IMR-90 (cell line): ENCODE results near the gene DENND1B. TPM values are rescaled to one million over a fixed set of nuclear protein-coding genes. Genes with fewer than 3 reads are reported as not detected.

Experiments used
- ATAC-seq: fragments of 200-7000 bp; cut with Tn5 transposase; 2 replicates; pipeline ENCODE4 v1.9.1; 2020; ENCODE audit warnings: low read depth, mild to moderate bottlenecking, moderate library complexity
- BruUV-seq: library from RNA; stranded (reverse); fragments of 400-500 nt; replicated peaks from 2 replicates; lab custom pipeline; 2021; lab: Mats Ljungman, UMichigan
- CTCF ChIA-PET: fragments of 300-600 bp; formaldehyde crosslinking; extraction: SDS; loops from one replicate; lab custom pipeline; 2021; ENCODE audit warnings: antibody characterized with exemption; lab: Yijun Ruan, JAX
- POLR2A ChIA-PET: fragments of 300-600 bp; sonication (Branson Sonifier 250); formaldehyde crosslinking; loops from one replicate; lab custom pipeline; 2022; ENCODE audit warnings: antibody characterized with exemption; ENCODE audit not compliant: unreplicated experiment; lab: Charles Lee
- DNase-seq: peaks from one replicate; pipeline ENCODE4 v3.0.0; 2013
- H2AFZ ChIP-seq: replicated peaks from 2 replicates; pipeline ENCODE3; 2013; ENCODE audit warnings: low read length, mild to moderate bottlenecking; ENCODE audit not compliant: poor library complexity
- H2AK5ac ChIP-seq: 2 replicates; pipeline ENCODE4 v1.6.1; 2013; ENCODE audit warnings: low read depth, low read length, inconsistent platforms
- H2AK9ac ChIP-seq: replicated peaks from 2 replicates; pipeline ENCODE3; 2013; ENCODE audit warnings: mild to moderate bottlenecking, low read depth, low read length, moderate library complexity; ENCODE audit not compliant: poor library complexity
- H2BK120ac ChIP-seq: 2 replicates; pipeline ENCODE4 v1.6.1; 2013; ENCODE audit warnings: low read depth, low read length, inconsistent platforms
- H2BK15ac ChIP-seq: 3 replicates; pipeline ENCODE4 v1.6.1; 2013; ENCODE audit warnings: low read depth, low read length, inconsistent platforms
- H2BK20ac ChIP-seq: 2 replicates; pipeline ENCODE4 v1.6.1; 2013; ENCODE audit warnings: low read depth, mild to moderate bottlenecking, inconsistent platforms, low read length, moderate library complexity
- H2BK5ac ChIP-seq: 2 replicates; pipeline ENCODE4 v1.6.1; 2013; ENCODE audit warnings: mild to moderate bottlenecking, low read depth, low read length, inconsistent platforms; ENCODE audit not compliant: poor library complexity, severe bottlenecking
- H3K14ac ChIP-seq: replicated peaks from 2 replicates; pipeline ENCODE4 v1.6.1; 2013; ENCODE audit warnings: low read depth, low read length, inconsistent platforms
- H3K18ac ChIP-seq: 2 replicates; pipeline ENCODE4 v1.6.1; 2013; ENCODE audit warnings: low read depth, low read length, control low read depth
- H3K23ac ChIP-seq: 2 replicates; pipeline ENCODE4 v1.6.1; 2013; ENCODE audit warnings: low read depth, low read length, inconsistent platforms
- H3K27ac ChIP-seq: 2 replicates; pipeline ENCODE4 v1.5.1; 2013; ENCODE audit warnings: mild to moderate bottlenecking, control low read depth, low read length; ENCODE audit not compliant: insufficient read depth
- H3K27me3 ChIP-seq: 2 replicates; pipeline ENCODE4 v1.6.1; 2013; ENCODE audit warnings: low read length; ENCODE audit not compliant: control insufficient read depth, insufficient read depth
- H3K36me3 ChIP-seq: 2 replicates; pipeline ENCODE4 v1.6.1; 2013; ENCODE audit warnings: low read length, mixed read lengths; ENCODE audit not compliant: control insufficient read depth, insufficient read depth
- H3K4ac ChIP-seq: 2 replicates; pipeline ENCODE4 v1.6.1; 2013; ENCODE audit warnings: low read depth, low read length, inconsistent platforms
- H3K4me1 ChIP-seq: 2 replicates; pipeline ENCODE4 v1.6.1; 2013; ENCODE audit warnings: low read length, mixed read lengths; ENCODE audit not compliant: control insufficient read depth, insufficient read depth
- H3K4me2 ChIP-seq: 2 replicates; pipeline ENCODE4 v1.6.1; 2013; ENCODE audit warnings: low read depth, mild to moderate bottlenecking, control low read depth, low read length, moderate library complexity
- H3K4me3 ChIP-seq: 2 replicates; pipeline ENCODE4 v1.5.1; 2013; ENCODE audit warnings: low read depth, mild to moderate bottlenecking, control low read depth, low read length, moderate library complexity; ENCODE audit not compliant: insufficient read depth
- H3K56ac ChIP-seq: 2 replicates; pipeline ENCODE4 v1.6.1; 2013; ENCODE audit warnings: low read length, inconsistent platforms; ENCODE audit not compliant: insufficient read depth; ENCODE audit errors: extremely low read depth
- H3K79me1 ChIP-seq, 2 experiments: 2 replicates each; pipeline ENCODE4 v1.6.1; 2013; ENCODE audit warnings: low read length in 2 of 2, inconsistent platforms in 1 of 2, low read depth in 1 of 2
- H3K9ac ChIP-seq: 2 replicates; pipeline ENCODE4 v1.6.1; 2013; ENCODE audit warnings: low read depth, low read length, control low read depth
- H3K9me1 ChIP-seq: 2 replicates; pipeline ENCODE4 v1.6.1; 2013; ENCODE audit warnings: low read length, inconsistent platforms; ENCODE audit not compliant: insufficient read depth
- H3K9me3 ChIP-seq: 2 replicates; pipeline ENCODE4 v1.6.1; 2013; ENCODE audit warnings: low read length; ENCODE audit not compliant: control insufficient read depth, insufficient read depth
- H4K20me1 ChIP-seq: 2 replicates; pipeline ENCODE4 v1.6.1; 2013; ENCODE audit warnings: low read length, inconsistent platforms; ENCODE audit not compliant: insufficient read depth
- H4K5ac ChIP-seq: 2 replicates; pipeline ENCODE4 v1.6.1; 2013; ENCODE audit warnings: mild to moderate bottlenecking, low read depth, low read length, control low read depth
- H4K8ac ChIP-seq, 2 experiments: 2 replicates each; pipeline ENCODE4 v1.6.1; 2013; ENCODE audit warnings: low read depth in 2 of 2, low read length in 2 of 2, control low read depth in 1 of 2, inconsistent platforms in 1 of 2
- H4K91ac ChIP-seq: 2 replicates; pipeline ENCODE4 v1.6.1; 2013; ENCODE audit warnings: low read depth, low read length, inconsistent platforms; ENCODE audit not compliant: insufficient read depth
- BHLHE40 ChIP-seq: fragments of 150-350 bp; IDR thresholded peaks from 2 replicates; pipeline ENCODE4 v1.6.1; 2016; ENCODE audit warnings: mild to moderate bottlenecking, low read depth, low read length
- CHD1 ChIP-seq: IDR thresholded peaks from 2 replicates; pipeline ENCODE4 v1.6.1; 2012; ENCODE audit warnings: low read depth, low read length, improper control_type of control experiment
- FOS ChIP-seq: fragments of 150-350 bp; IDR thresholded peaks from 2 replicates; pipeline ENCODE4 v1.6.1; 2016; ENCODE audit warnings: low read depth, low read length
- MAFK ChIP-seq: IDR thresholded peaks from 2 replicates; pipeline ENCODE4 v1.6.1; 2012; ENCODE audit warnings: low read depth, low read length, improper control_type of control experiment
- MXI1 ChIP-seq: IDR thresholded peaks from 2 replicates; pipeline ENCODE4 v1.6.1; 2012; ENCODE audit warnings: low read depth, mild to moderate bottlenecking, low read length, moderate library complexity, borderline replicate concordance
- RAD21 ChIP-seq: IDR thresholded peaks from 2 replicates; pipeline ENCODE4 v1.6.1; 2012; ENCODE audit warnings: low read length, improper control_type of control experiment
- WGBS, 2 experiments: methylation state at CpG; one replicate each; pipeline versions ENCODE4 v1.1.5 to v1.1.7; 2013; ENCODE audit warnings: missing lambda C conversion rate in 2 of 2; ENCODE audit not compliant: insufficient read length in 1 of 2; ENCODE audit errors: extremely low coverage in 2 of 2; 5-methylcytosine and 5-hydroxymethylcytosine counted together
- dilution Hi-C: fragments of 300-500 bp; cut with HindIII; formaldehyde crosslinking; loops from one replicate; pipeline ENCODE4 v1.14.3; 2018; ENCODE audit warnings: low sequenced_read_pairs; ENCODE audit not compliant: unreplicated experiment
- in situ Hi-C: fragments of 300-500 bp; cut with MboI; formaldehyde crosslinking; loops from 3 replicates; pipeline ENCODE4 v1.14.3; 2019; ENCODE audit warnings: low sequenced_read_pairs, inconsistent platforms, mixed read lengths
- intact Hi-C: fragments of 100-400 bp; cut with micrococcal nuclease; formaldehyde crosslinking; loops from 2 replicates; pipeline ENCODE4 v1.10.0; 2022
- polyA plus RNA-seq, 3 experiments: library from polyadenylated mRNA; depleted of rRNA; stranded (reverse); fragments of >200 nt; gene quantifications; 2 replicates each; pipeline ENCODE4 v1.2.3, GENCODE V29; 2012; ENCODE audit warnings: low replicate concordance in 1 of 3
- total RNA-seq: library from RNA; depleted of rRNA; stranded (reverse); fragments of >200 nt; gene quantifications from 2 replicates; pipeline ENCODE4 v1.2.3, GENCODE V29; 2012

DENND1B gene
- total and polyA plus RNA-seq, 2 of the 4 experiments (the other 2 are of a cell fraction) = 4.0 to 24.2 TPM

DNA sequence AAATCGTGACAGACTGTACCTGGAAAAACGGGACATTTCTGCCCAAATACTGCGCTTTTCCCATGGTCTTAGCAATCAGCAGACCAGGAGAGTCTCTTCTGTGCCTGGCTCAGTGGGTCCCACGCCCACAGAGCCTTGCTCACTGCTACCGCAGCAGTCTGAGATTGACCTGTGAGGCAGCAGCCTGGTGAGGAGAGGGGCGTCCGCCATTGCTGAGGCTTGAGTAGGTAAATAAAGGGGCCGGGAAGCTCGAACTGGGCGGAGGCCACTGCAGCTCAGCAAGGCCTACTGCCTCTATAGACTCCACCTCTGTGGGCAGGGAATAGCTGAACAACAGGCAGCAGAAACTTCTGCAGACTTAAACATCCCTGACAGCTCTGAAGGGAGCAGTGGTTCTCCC is 203.1 kb downstream of the DENND1B start:
- Histone ChIP-seq H2BK20ac (no peak overlapping the region), H2AK5ac (no peak overlapping the region), H3K23ac (no peak overlapping the region), H3K9ac (no peak overlapping the region), H3K27ac (no peak overlapping the region), H2AK9ac (no peak overlapping the region), H4K8ac (no peak overlapping the region), H3K9me1 (no peaks in the 10 kb centered on the region), H3K36me3 (peaks cover 4% of the 10 kb centered on the region; the same call in 1 of the 2 replicates), H3K4me1 (no peaks in the 10 kb centered on the region), H2BK15ac (no peak overlapping the region), H3K4ac (no peak overlapping the region), H3K4me3 (no peak overlapping the region), H4K20me1 (no peaks in the 10 kb centered on the region), H3K9me3 (no peaks in the 10 kb centered on the region), H2AFZ (no peak overlapping the region), H3K56ac (no peak overlapping the region), H3K4me2 (no peak overlapping the region), H3K14ac (no peak overlapping the region), H4K91ac (no peak overlapping the region), H3K18ac (no peak overlapping the region), H2BK120ac (no peak overlapping the region), H2BK5ac (no peak overlapping the region), H3K79me1 (no peaks in the 10 kb centered on the region), H4K5ac (no peak overlapping the region), H3K27me3 (no peaks in the 10 kb centered on the region)
- ChIA-PET CTCF (no interaction called here), POLR2A (no interaction called here)
- 98% methylated on average over 4 of the region's 10 CpGs; no CpG with 5 or more reads in 1 of the 2 experiments for WGBS, 2 experiments
- in situ Hi-C loops (no loop called here), dilution Hi-C loops (no loop called here), intact Hi-C loops (no loop called here)
- DNase-seq (no peak), ATAC-seq (no peak)
- no TSS peak for BruUV-seq
- no peak for TF ChIP-seq MXI1
- no peak for TF ChIP-seq CHD1
- TF ChIP-seq RAD21 = no peak
- TF ChIP-seq BHLHE40 = no peak
- no peak for TF ChIP-seq MAFK
- TF ChIP-seq FOS = no peak
